ENCODE results near the gene DHPS.

DHPS gene

DNA sequence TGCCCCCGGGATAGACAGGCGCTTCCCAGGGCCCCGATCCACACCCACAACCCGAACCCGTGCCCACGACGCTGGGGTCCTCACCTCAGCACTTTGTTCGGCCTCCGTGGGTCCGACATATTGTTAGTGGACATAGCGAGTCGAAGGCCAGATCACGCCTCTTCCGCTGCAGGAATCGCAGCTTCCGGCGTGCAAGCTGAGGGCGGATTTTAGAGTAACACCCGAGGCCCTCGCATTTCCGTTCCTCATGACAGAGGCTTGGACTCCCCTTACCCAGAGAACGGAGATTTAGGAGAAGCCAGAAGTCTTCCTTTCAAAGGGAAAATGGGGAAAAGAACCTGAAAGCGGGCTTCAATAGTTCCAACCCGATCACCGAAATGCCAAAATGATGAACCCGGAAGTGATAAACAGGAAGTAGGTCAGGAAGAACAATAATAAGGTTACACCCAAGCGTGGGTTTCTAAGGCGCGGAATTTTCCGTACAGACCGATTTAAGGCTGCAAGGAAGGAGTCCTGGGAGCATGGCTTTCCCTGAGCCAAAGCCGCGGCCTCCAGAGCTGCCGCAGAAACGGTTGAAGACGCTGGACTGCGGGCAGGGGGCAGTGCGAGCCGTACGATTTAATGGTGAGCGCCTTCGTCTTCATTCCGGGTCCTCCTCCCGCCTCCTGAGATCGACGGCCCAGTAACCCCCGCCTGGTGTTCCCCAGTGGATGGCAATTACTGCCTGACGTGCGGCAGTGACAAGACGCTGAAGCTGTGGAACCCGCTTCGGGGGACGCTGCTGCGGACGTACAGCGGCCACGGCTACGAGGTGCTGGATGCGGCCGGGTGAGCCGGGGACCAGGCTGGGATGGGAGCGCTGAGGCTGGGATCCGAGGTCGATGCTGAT is 12.2 kb downstream of the DHPS start:
- peak overlapping the region; percentile 96 for H3K4me2 ChIP-seq (ENCODE audit: insufficient read depth, low read length, poor library complexity, severe bottlenecking)
- no peak overlapping the region for H2BK12ac ChIP-seq (ENCODE audit: low read length)
- H3K27me3 ChIP-seq (ENCODE audit: control insufficient read depth in 3 of 3, insufficient read depth in 3 of 3, low read depth in 1 of 3, low read length in 3 of 3), result no peaks in the 10 kb centered on the region
- peak overlapping the region; percentile 88 for H3K18ac ChIP-seq (ENCODE audit: low read length)
- peak overlapping the region; percentile 86 for H3K14ac ChIP-seq (ENCODE audit: low read length)
- peak overlapping the region; percentile 78 for H3K4ac ChIP-seq (ENCODE audit: low read length)
- peak overlapping the region; percentile 95 for H2AK5ac ChIP-seq (ENCODE audit: low read depth, low read length)
- H3K4me1 ChIP-seq (ENCODE audit: control insufficient read depth in 2 of 2, insufficient read depth in 1 of 2, low read depth in 1 of 2, low read length in 2 of 2), result peaks cover 17 to 25% of the 10 kb centered on the region in 2 donors
- H2BK15ac ChIP-seq (ENCODE audit: low read length), result peak overlapping the region; percentile 32
- H2AFZ ChIP-seq (ENCODE audit: low read length), result peak overlapping the region; percentile 87
- H4K8ac ChIP-seq (ENCODE audit: low read depth, low read length), result peak overlapping the region; percentile 87
- no CpG with 5 or more reads among the region's 64 CpGs for WGBS, 2 donors (ENCODE audit: extremely low coverage in 2 of 2, insufficient read length in 2 of 2, insufficient replicate concordance in 1 of 2)
- H4K91ac ChIP-seq (ENCODE audit: low read depth, low read length, poor library complexity), result peak overlapping the region; percentile 58
- H3K23ac ChIP-seq (ENCODE audit: low read depth, low read length, poor library complexity), result peak overlapping the region; percentile 97
- peak overlapping the region; percentile 85 for H2BK5ac ChIP-seq (ENCODE audit: low read length)
- H3K79me1 ChIP-seq (ENCODE audit: low read depth, low read length), result peaks cover 28% of the 10 kb centered on the region
- no peaks in the 10 kb centered on the region for H3K9me3 ChIP-seq (replicated peaks in 1 of 2; ENCODE audit: control insufficient read depth in 2 of 2, insufficient read depth in 1 of 2, low read depth in 1 of 2, low read length in 2 of 2)
- DNase-seq (ENCODE audit: low spot score), result peak; percentile 77
- peaks cover 32 to 54% of the 10 kb centered on the region in 2 donors for H3K36me3 ChIP-seq (replicated peaks in 1 of 2; ENCODE audit: control insufficient read depth in 2 of 2, insufficient read depth in 2 of 2, low read length in 2 of 2)
- peak overlapping the region; percentile 87 for H3K27ac ChIP-seq (replicated peaks; ENCODE audit: low read length)
- peak overlapping the region; percentile 78 to 92 for H3K4me3 ChIP-seq (ENCODE audit: low read length in 2 of 2)
- H3K9ac ChIP-seq (ENCODE audit: low read depth, low read length, poor library complexity), result peak overlapping the region; percentile 98
- no peak overlapping the region for H2BK120ac ChIP-seq (ENCODE audit: low read depth, low read length)

DNA sequence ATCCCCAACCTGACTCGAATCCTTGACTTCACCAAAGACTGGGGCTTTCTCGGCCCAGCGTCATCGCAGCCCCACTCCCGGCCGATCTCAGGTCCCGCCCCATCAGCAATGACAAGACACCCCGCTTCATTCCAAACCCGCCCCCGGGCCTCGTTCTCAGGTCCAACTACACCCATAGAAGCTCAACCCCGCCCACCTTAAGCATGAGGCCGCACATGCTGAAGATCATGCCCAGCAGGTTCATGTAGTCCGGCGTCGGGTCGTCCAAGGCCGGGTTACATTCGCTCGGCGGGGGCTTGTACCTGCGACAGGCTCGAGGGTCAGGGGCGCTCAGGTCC is 12.8 kb downstream of the DHPS start:
- Histone ChIP-seq H2BK5ac (ENCODE audit: low read length) (peak overlapping the region; percentile 58), H2BK12ac (ENCODE audit: low read length) (no peak overlapping the region), H3K36me3 (replicated peaks in 1 of 2; ENCODE audit: control insufficient read depth in 2 of 2, insufficient read depth in 2 of 2, low read length in 2 of 2) (peaks cover 27 to 54% of the 10 kb centered on the region in 2 donors), H3K23ac (ENCODE audit: low read depth, low read length, poor library complexity) (peak overlapping the region; percentile 90), H3K4me2 (ENCODE audit: insufficient read depth, low read length, poor library complexity, severe bottlenecking) (peak overlapping the region; percentile 96), H3K9ac (ENCODE audit: low read depth, low read length, poor library complexity) (peak overlapping the region; percentile 92), H4K91ac (ENCODE audit: low read depth, low read length, poor library complexity) (no peak overlapping the region), H3K4me1 (ENCODE audit: control insufficient read depth in 2 of 2, insufficient read depth in 1 of 2, low read depth in 1 of 2, low read length in 2 of 2) (peaks cover 17 to 25% of the 10 kb centered on the region in 2 donors), H3K14ac (ENCODE audit: low read length) (peak overlapping the region; percentile 67), H3K9me3 (replicated peaks in 1 of 2; ENCODE audit: control insufficient read depth in 2 of 2, insufficient read depth in 1 of 2, low read depth in 1 of 2, low read length in 2 of 2) (no peaks in the 10 kb centered on the region), H3K79me1 (ENCODE audit: low read depth, low read length) (peaks cover 28% of the 10 kb centered on the region), H3K27ac (replicated peaks; ENCODE audit: low read length) (no peak overlapping the region), H2BK15ac (ENCODE audit: low read length) (no peak overlapping the region), H2AFZ (ENCODE audit: low read length) (peak overlapping the region; percentile 87), H2BK120ac (ENCODE audit: low read depth, low read length) (no peak overlapping the region), H3K4ac (ENCODE audit: low read length) (peak overlapping the region; percentile 78), H3K18ac (ENCODE audit: low read length) (peak overlapping the region; percentile 44), H2AK5ac (ENCODE audit: low read depth, low read length) (peak overlapping the region; percentile 95), H4K8ac (ENCODE audit: low read depth, low read length) (peak overlapping the region; percentile 70), H3K27me3 (ENCODE audit: control insufficient read depth in 3 of 3, insufficient read depth in 3 of 3, low read depth in 1 of 3, low read length in 3 of 3) (no peaks in the 10 kb centered on the region), H3K4me3 (ENCODE audit: low read length in 2 of 2) (peak overlapping the region; percentile 78 to 92)
- DNase-seq (ENCODE audit: low spot score), result no peak
- no CpG with 5 or more reads among the region's 24 CpGs for WGBS, 2 donors (ENCODE audit: extremely low coverage in 2 of 2, insufficient read length in 2 of 2, insufficient replicate concordance in 1 of 2)

DNA sequence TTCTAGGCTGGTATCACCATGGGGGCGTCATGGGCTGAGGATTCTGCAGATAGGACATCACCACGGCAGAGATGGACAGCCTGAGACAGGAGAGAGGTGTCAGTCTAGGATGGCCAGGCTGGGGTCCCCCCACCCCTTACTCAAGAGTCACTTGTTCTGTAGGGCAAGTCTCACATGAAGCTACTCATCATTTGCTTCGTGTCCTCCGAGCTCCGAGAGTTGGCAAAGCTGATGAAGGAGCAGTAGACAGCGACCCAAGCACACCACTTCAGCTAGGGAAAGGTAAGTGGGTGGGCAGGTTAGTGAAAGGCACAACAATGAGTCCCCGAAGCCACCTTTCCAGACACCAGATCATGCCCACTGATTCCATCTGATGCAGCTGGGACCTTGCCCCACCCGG is 13.3 kb downstream of the DHPS start:
- H3K18ac ChIP-seq (ENCODE audit: low read length), result no peak overlapping the region
- WGBS, 2 donors (ENCODE audit: extremely low coverage in 2 of 2, insufficient read length in 2 of 2, insufficient replicate concordance in 1 of 2), result no CpG with 5 or more reads among the region's 8 CpGs
- peak overlapping the region; percentile 78 to 92 for H3K4me3 ChIP-seq (ENCODE audit: low read length in 2 of 2)

DNA sequence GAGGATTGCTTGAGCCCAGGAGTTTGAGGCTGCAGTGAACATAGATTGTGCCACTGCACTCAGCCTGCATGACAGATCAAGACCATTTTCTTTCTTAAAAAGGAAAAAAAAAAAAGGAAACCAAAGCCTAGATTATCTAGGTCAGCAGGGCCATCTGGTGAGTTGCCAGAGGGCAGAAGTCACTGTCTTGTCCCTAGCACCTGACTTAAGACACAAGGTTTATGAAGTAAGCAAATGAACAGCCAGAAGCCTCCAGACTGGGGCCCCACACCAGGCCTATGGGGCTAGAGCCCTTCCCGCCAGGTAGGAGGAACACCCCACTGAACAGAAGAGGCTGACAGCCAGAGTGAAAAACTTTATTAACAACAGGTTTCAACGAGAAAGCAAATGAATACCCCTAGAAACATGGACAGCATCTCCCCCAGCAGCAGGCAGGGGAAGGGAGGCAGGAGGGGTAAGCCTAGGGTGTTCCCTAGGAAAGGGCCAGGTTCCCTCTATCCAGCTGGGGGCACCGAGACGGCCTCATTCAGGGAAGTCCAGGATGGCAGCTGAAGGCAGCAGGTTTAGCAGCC is 13.9 kb downstream of the DHPS start:
- Histone ChIP-seq H2BK12ac (ENCODE audit: low read length) (no peak overlapping the region), H3K9ac (ENCODE audit: low read depth, low read length, poor library complexity) (peak overlapping the region; percentile 7), H4K8ac (ENCODE audit: low read depth, low read length) (no peak overlapping the region), H2BK5ac (ENCODE audit: low read length) (no peak overlapping the region), H3K23ac (ENCODE audit: low read depth, low read length, poor library complexity) (peak overlapping the region; percentile 75), H3K79me1 (ENCODE audit: low read depth, low read length) (peaks cover 26% of the 10 kb centered on the region), H3K4me1 (ENCODE audit: control insufficient read depth in 2 of 2, insufficient read depth in 1 of 2, low read depth in 1 of 2, low read length in 2 of 2) (peaks cover 17 to 25% of the 10 kb centered on the region in 2 donors), H3K36me3 (replicated peaks in 1 of 2; ENCODE audit: control insufficient read depth in 2 of 2, insufficient read depth in 2 of 2, low read length in 2 of 2) (peaks cover 29 to 55% of the 10 kb centered on the region in 2 donors), H3K9me3 (replicated peaks in 1 of 2; ENCODE audit: control insufficient read depth in 2 of 2, insufficient read depth in 1 of 2, low read depth in 1 of 2, low read length in 2 of 2) (no peaks in the 10 kb centered on the region), H3K4me2 (ENCODE audit: insufficient read depth, low read length, poor library complexity, severe bottlenecking) (peak overlapping the region; percentile 29), H3K18ac (ENCODE audit: low read length) (no peak overlapping the region), H2AK5ac (ENCODE audit: low read depth, low read length) (peak overlapping the region; percentile 95), H3K4ac (ENCODE audit: low read length) (no peak overlapping the region), H3K4me3 (ENCODE audit: low read length in 2 of 2) (peak overlapping the region; percentile 78 to 92), H3K27ac (replicated peaks; ENCODE audit: low read length) (no peak overlapping the region), H2AFZ (ENCODE audit: low read length) (no peak overlapping the region), H2BK15ac (ENCODE audit: low read length) (no peak overlapping the region), H4K91ac (ENCODE audit: low read depth, low read length, poor library complexity) (no peak overlapping the region), H3K27me3 (ENCODE audit: control insufficient read depth in 3 of 3, insufficient read depth in 3 of 3, low read depth in 1 of 3, low read length in 3 of 3) (no peaks in the 10 kb centered on the region), H3K14ac (ENCODE audit: low read length) (no peak overlapping the region), H2BK120ac (ENCODE audit: low read depth, low read length) (no peak overlapping the region)
- DNase-seq (ENCODE audit: low spot score), result no peak
- WGBS, 2 donors (ENCODE audit: extremely low coverage in 2 of 2, insufficient read length in 2 of 2, insufficient replicate concordance in 1 of 2), result no CpG with 5 or more reads among the region's 4 CpGs

More for the DNA sequence above, 13.3 kb downstream of the DHPS start:
- H3K23ac ChIP-seq (ENCODE audit: low read depth, low read length, poor library complexity), result peak overlapping the region; percentile 75
- no peak overlapping the region for H2AFZ ChIP-seq (ENCODE audit: low read length)
- peak overlapping the region; percentile 96 for H3K4me2 ChIP-seq (ENCODE audit: insufficient read depth, low read length, poor library complexity, severe bottlenecking)
- H3K36me3 ChIP-seq (replicated peaks in 1 of 2; ENCODE audit: control insufficient read depth in 2 of 2, insufficient read depth in 2 of 2, low read length in 2 of 2), result peaks cover 28 to 55% of the 10 kb centered on the region in 2 donors
- H4K8ac ChIP-seq (ENCODE audit: low read depth, low read length), result no peak overlapping the region
- H3K9me3 ChIP-seq (replicated peaks in 1 of 2; ENCODE audit: control insufficient read depth in 2 of 2, insufficient read depth in 1 of 2, low read depth in 1 of 2, low read length in 2 of 2), result no peaks in the 10 kb centered on the region
- H2AK5ac ChIP-seq (ENCODE audit: low read depth, low read length), result peak overlapping the region; percentile 95
- no peak overlapping the region for H4K91ac ChIP-seq (ENCODE audit: low read depth, low read length, poor library complexity)
- H3K79me1 ChIP-seq (ENCODE audit: low read depth, low read length), result peaks cover 28% of the 10 kb centered on the region
- H2BK15ac ChIP-seq (ENCODE audit: low read length), result no peak overlapping the region
- H2BK12ac ChIP-seq (ENCODE audit: low read length), result no peak overlapping the region
- no peak overlapping the region for H2BK5ac ChIP-seq (ENCODE audit: low read length)
- H3K9ac ChIP-seq (ENCODE audit: low read depth, low read length, poor library complexity), result peak overlapping the region; percentile 92
- H3K14ac ChIP-seq (ENCODE audit: low read length), result no peak overlapping the region
- H3K27ac ChIP-seq (replicated peaks; ENCODE audit: low read length), result no peak overlapping the region
- no peak for DNase-seq (ENCODE audit: low spot score)
- no peaks in the 10 kb centered on the region for H3K27me3 ChIP-seq (ENCODE audit: control insufficient read depth in 3 of 3, insufficient read depth in 3 of 3, low read depth in 1 of 3, low read length in 3 of 3)
- H2BK120ac ChIP-seq (ENCODE audit: low read depth, low read length), result no peak overlapping the region
- H3K4ac ChIP-seq (ENCODE audit: low read length), result no peak overlapping the region
- H3K4me1 ChIP-seq (ENCODE audit: control insufficient read depth in 2 of 2, insufficient read depth in 1 of 2, low read depth in 1 of 2, low read length in 2 of 2), result peaks cover 17 to 25% of the 10 kb centered on the region in 2 donors
